OCI-LY3 (cell line): ENCODE measurements around the gene ZNF519.
"Not testable (repeated sequence)": the region's sequence is repeated elsewhere in the genome, so short reads cannot be mapped to it uniquely, and the experiment has no call there.

Source experiments
- H2AFZ ChIP-seq: fragments of 200-600, 300-600 bp; shearing (Covaris generic); 2 replicates; pipeline ENCODE4 v1.6.0; 2014; ENCODE audit warnings: antibody characterized with exemption, low read depth, low read length
- H3K27ac ChIP-seq: fragments of 200-600, 300-600 bp; sonication (generic); 2 replicates; pipeline ENCODE4 v1.5.1; 2014; ENCODE audit warnings: mild to moderate bottlenecking, low read length, moderate library complexity, mixed read lengths
- H3K27me3 ChIP-seq: fragments of 200-600, 300-600 bp; sonication (generic); 2 replicates; pipeline ENCODE4 v1.6.1; 2014; ENCODE audit warnings: low read depth, low read length, mixed read lengths
- H3K36me3 ChIP-seq: fragments of 200-600, 300-600 bp; sonication (generic); replicated peaks from 2 replicates; pipeline ENCODE3; 2014; ENCODE audit warnings: low read depth, low read length, mixed read lengths
- H3K4me1 ChIP-seq: fragments of 300-600, 200-600 bp; sonication (generic); 2 replicates; pipeline ENCODE4 v1.6.1; 2014; ENCODE audit warnings: low read length, mixed read lengths
- H3K4me2 ChIP-seq: fragments of 200-600, 300-600 bp; sonication (generic); 2 replicates; pipeline ENCODE4 v1.6.1; 2014; ENCODE audit warnings: low read length, mixed read lengths
- H3K4me3 ChIP-seq: fragments of 300-600, 200-600 bp; sonication (generic); 2 replicates; pipeline ENCODE4 v1.5.1; 2014; ENCODE audit warnings: antibody characterized with exemption, mild to moderate bottlenecking, low read length, moderate library complexity
- H3K79me2 ChIP-seq: fragments of 300-600, 200-600 bp; shearing (Covaris generic); 2 replicates; pipeline ENCODE4 v1.6.1; 2014; ENCODE audit warnings: mild to moderate bottlenecking, low read length, mixed read lengths
- H3K9ac ChIP-seq: fragments of 300-600, 200-600 bp; shearing (Covaris generic); 2 replicates; pipeline ENCODE4 v1.6.0; 2014; ENCODE audit warnings: mild to moderate bottlenecking, low read length, moderate library complexity
- H3K9me3 ChIP-seq: fragments of 200-600, 300-600 bp; shearing (Covaris generic); 2 replicates; pipeline ENCODE4 v1.6.1; 2014; ENCODE audit warnings: low read length, mixed read lengths; ENCODE audit not compliant: insufficient read depth
- H4K20me1 ChIP-seq: fragments of 200-600, 300-600 bp; sonication (generic); 2 replicates; pipeline ENCODE4 v1.6.1; 2016; ENCODE audit warnings: low read length, mixed read lengths; ENCODE audit not compliant: insufficient read depth
- CTCF ChIP-seq: fragments of 200-600, 300-600 bp; sonication (generic); IDR thresholded peaks from 2 replicates; pipeline ENCODE4 v1.5.1; 2014; ENCODE audit warnings: antibody characterized with exemption, low read length, low read depth
- EZH2phosphoT487 ChIP-seq: fragments of 200-600 bp; shearing (Covaris generic); IDR thresholded peaks from 2 replicates; pipeline ENCODE4 v1.6.1; 2018; ENCODE audit warnings: antibody characterized with exemption, mixed run types, low read depth

Gene ZNF519

DNA sequence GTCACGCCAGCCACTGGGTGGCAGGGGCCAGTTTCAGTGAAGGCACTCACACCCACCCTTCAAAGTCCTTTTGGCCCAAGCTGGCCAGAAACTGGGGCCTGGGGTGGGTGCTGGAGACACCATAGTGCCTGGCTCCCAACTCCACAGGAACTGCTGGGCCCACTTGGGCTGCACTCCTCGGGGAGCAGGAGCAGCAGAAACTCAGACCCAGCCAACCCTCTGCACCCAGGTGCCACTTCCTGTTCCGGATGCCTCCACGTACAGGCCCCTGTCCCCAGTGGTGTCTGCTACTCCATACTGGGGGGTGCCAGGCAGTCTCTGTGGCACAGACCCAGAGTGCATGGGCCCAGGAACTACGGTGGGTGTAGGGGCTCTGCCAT lies 42.5 kb upstream of the ZNF519 start:
- TF ChIP-seq CTCF (no peak), EZH2phosphoT487 (no peak)

DNA sequence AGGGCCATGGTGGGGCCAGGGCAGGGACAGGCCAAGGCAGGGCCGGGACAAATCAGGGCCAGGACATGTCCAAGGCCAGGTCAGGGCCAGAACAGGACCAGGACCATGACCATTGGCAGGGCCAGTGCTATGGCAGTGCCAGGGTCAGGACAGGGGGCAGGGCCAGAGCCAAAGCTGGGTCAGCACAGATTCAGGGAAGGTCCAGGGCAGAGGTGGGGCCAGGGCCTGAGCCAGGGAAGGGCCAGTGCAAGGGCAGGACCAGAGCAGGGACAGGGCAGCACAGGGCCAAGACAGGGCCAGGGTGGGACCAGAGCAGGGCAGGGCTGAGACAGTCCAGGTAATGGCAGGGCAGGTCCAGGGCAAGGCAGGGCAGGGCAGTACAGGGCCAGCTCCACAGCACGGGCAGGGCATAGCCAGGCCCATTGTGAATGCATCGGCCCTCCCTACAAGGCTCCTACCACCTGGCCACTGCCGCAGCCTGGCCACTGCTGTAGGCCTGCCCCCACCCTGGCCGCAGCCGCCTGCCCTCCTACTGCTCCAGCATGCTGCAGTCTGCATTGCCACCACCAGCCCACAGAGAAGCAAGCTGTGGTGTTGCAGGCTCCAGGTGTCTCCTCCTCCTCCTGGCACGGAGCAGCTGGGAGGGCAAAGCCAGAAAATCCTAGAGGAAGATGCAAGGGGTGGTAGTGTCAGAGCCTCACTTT lies 41.9 kb upstream of the ZNF519 start:
- not testable (repeated sequence) for H3K9me3 ChIP-seq, H3K36me3 ChIP-seq, H3K4me1 ChIP-seq, H3K27ac ChIP-seq, H3K9ac ChIP-seq, H4K20me1 ChIP-seq, H3K27me3 ChIP-seq, H3K4me3 ChIP-seq, H2AFZ ChIP-seq, H3K4me2 ChIP-seq, H3K79me2 ChIP-seq

More for the DNA sequence above, 42.5 kb upstream of the ZNF519 start:
- Histone ChIP-seq H3K9me3 (no peaks in the 10 kb centered on the region), H3K27ac (no peak overlapping the region), H3K9ac (no peak overlapping the region), H3K36me3 (no peaks in the 10 kb centered on the region), H2AFZ (no peak overlapping the region), H3K4me3 (no peak overlapping the region), H3K79me2 (no peaks in the 10 kb centered on the region), H3K27me3 (no peaks in the 10 kb centered on the region), H3K4me2 (no peak overlapping the region), H4K20me1 (no peaks in the 10 kb centered on the region), H3K4me1 (no peaks in the 10 kb centered on the region)

GRCh38 chr18:14173116-14173951 lies 41.1 kb upstream of the ZNF519 start:
- not testable (repeated sequence) for H3K27me3 ChIP-seq, H3K4me3 ChIP-seq, H3K27ac ChIP-seq, H4K20me1 ChIP-seq, H3K36me3 ChIP-seq, H3K4me1 ChIP-seq, H3K9ac ChIP-seq, H3K79me2 ChIP-seq, H3K9me3 ChIP-seq, H3K4me2 ChIP-seq, H2AFZ ChIP-seq

- not testable (repeated sequence) for H3K9me3 ChIP-seq, H3K27me3 ChIP-seq, H3K27ac ChIP-seq, H3K36me3 ChIP-seq, H2AFZ ChIP-seq, H3K9ac ChIP-seq, H3K4me3 ChIP-seq, H3K4me2 ChIP-seq, H3K4me1 ChIP-seq, H4K20me1 ChIP-seq, H3K79me2 ChIP-seq
Measured at GRCh38 chr18:14172142-14173115, 40.2 kb upstream of the ZNF519 start.

GRCh38 chr18:14171301-14172141 lies 39.3 kb upstream of the ZNF519 start:
- not testable (repeated sequence) for H3K9ac ChIP-seq

GRCh38 chr18:14170367-14171036 lies 38.3 kb upstream of the ZNF519 start:
- H3K9ac ChIP-seq, H3K4me2 ChIP-seq, H3K36me3 ChIP-seq, H3K4me1 ChIP-seq, H3K27me3 ChIP-seq, H3K79me2 ChIP-seq, H3K27ac ChIP-seq, H2AFZ ChIP-seq, H3K9me3 ChIP-seq, H4K20me1 ChIP-seq, H3K4me3 ChIP-seq: not testable (repeated sequence)

More at GRCh38 chr18:14171301-14172141, 39.3 kb upstream of the ZNF519 start:
- not testable (repeated sequence) for H2AFZ ChIP-seq, H3K27me3 ChIP-seq, H3K27ac ChIP-seq, H3K36me3 ChIP-seq, H3K4me3 ChIP-seq, H3K9me3 ChIP-seq, H3K4me2 ChIP-seq, H3K4me1 ChIP-seq, H3K79me2 ChIP-seq, H4K20me1 ChIP-seq

GRCh38 chr18:14162915-14163314 lies 30.7 kb upstream of the ZNF519 start:
- not testable (repeated sequence) for H3K79me2 ChIP-seq, H3K4me1 ChIP-seq, H3K4me3 ChIP-seq, H3K27me3 ChIP-seq, H3K9me3 ChIP-seq, H2AFZ ChIP-seq, H3K36me3 ChIP-seq, H4K20me1 ChIP-seq, H3K9ac ChIP-seq, H3K4me2 ChIP-seq, H3K27ac ChIP-seq
